ENCODE data around the gene NTSR2. TPM values are rescaled to one million over a fixed set of nuclear protein-coding genes. Genes with fewer than 3 reads are reported as not detected.

NTSR2 gene
- total and polyA plus RNA-seq, 8 donors = not detected

DNA sequence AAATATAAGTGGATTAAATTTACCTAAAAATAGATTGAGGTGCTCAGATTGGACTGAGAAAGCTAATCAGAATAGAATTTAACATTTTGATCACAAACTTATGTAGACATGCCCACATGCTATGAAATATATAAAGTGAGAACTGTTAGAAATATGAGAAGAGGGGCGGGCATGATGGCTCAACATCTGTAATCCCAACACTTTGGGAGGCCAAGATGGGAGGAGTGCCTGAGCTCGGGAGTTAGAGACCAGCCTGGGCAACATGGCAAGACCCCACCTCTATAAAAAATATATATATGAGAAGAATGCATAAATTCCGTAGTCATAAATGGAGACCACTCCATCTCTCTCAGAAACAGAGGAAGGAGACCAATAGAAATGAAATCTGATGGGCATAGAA is 25.7 kb downstream of the NTSR2 start:
- Histone ChIP-seq H3K27ac (no peak overlapping the region), H3K9me3 (no peaks in the 10 kb centered on the region), H3K4me3 (no peak overlapping the region), H3K27me3 (no peaks in the 10 kb centered on the region), H3K4me1 (no peaks in the 10 kb centered on the region), H3K36me3 (no peaks in the 10 kb centered on the region)
- DNase-seq (no peak), ATAC-seq (no peak), FAIRE-seq (no peak)
- WGBS, 2 donors = 78 to 86% methylated on average over 3 of the region's 3 CpGs
- TF ChIP-seq, protein P1, sequence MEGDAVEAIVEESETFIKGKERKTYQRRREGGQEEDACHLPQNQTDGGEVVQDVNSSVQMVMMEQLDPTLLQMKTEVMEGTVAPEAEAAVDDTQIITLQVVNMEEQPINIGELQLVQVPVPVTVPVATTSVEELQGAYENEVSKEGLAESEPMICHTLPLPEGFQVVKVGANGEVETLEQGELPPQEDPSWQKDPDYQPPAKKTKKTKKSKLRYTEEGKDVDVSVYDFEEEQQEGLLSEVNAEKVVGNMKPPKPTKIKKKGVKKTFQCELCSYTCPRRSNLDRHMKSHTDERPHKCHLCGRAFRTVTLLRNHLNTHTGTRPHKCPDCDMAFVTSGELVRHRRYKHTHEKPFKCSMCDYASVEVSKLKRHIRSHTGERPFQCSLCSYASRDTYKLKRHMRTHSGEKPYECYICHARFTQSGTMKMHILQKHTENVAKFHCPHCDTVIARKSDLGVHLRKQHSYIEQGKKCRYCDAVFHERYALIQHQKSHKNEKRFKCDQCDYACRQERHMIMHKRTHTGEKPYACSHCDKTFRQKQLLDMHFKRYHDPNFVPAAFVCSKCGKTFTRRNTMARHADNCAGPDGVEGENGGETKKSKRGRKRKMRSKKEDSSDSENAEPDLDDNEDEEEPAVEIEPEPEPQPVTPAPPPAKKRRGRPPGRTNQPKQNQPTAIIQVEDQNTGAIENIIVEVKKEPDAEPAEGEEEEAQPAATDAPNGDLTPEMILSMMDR (IDR thresholded peaks at IDR 0.05) = no peak
- intact Hi-C loops (cut with DNase I) = no loop called here

DNA sequence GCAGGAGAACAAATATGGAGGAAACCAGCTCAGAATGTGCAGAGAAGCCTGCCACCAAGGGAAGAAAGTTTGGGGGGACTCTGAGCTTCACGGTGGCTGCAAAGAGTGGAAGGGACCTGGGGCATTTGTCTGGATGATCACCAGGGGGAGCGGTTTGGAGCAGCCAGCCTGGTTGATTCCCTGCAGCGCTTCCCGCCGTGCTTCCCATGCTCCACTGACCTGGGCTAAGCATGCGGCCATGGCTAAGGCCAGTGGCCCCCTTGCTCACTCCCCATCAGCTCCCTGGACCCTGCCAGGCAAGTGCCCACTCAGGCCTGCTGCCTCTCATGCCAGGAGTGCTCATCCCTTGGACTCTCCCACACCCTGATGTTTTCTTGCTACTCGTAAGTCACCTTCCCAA is 27.0 kb downstream of the NTSR2 start:
- DNase-seq (no peak), FAIRE-seq (no peak), ATAC-seq (no peak)
- H3K9me3 ChIP-seq = no peaks in the 10 kb centered on the region
- no peak overlapping the region for H3K4me3 ChIP-seq
- no peaks in the 10 kb centered on the region for H3K27me3 ChIP-seq
- WGBS, 2 donors = 82 to 85% methylated on average over 7 of the region's 7 CpGs
- H3K4me1 ChIP-seq = no peaks in the 10 kb centered on the region
- intact Hi-C loops (cut with DNase I) = no loop called here
- H3K36me3 ChIP-seq = no peaks in the 10 kb centered on the region
- TF ChIP-seq, protein P1 (IDR thresholded peaks at IDR 0.05) = no peak
- no peak overlapping the region for H3K27ac ChIP-seq

DNA sequence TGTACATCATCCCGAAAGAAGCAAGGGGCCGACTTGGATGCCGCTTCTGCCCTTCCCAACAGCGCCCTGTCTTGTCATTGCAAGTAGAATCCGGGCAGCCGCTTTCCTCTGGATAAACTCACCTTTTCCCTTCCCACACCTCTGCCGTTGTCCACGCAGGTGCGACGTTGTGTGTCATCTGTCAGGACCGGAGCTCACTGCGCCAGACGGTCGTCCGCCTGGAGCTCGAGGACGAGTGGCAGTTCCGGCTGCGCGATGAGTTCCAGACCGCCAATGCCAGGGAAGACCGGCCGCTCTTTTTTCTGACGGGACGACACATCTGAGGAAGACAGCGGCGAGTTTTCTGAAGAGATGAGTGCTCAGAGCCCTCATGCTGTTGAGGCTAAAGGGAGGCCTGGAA is 29.9 kb downstream of the NTSR2 start:
- TF ChIP-seq, protein P1 (IDR thresholded peaks at IDR 0.05) = no peak
- FAIRE-seq (no peak), ATAC-seq (no peak), DNase-seq (no peak)
- no peaks in the 10 kb centered on the region for H3K4me1 ChIP-seq
- H3K27me3 ChIP-seq = no peaks in the 10 kb centered on the region
- no peak overlapping the region for H3K27ac ChIP-seq
- H3K9me3 ChIP-seq = no peaks in the 10 kb centered on the region
- no peaks in the 10 kb centered on the region for H3K36me3 ChIP-seq
- no peak overlapping the region for H3K4me3 ChIP-seq
- intact Hi-C loops (cut with DNase I) = no loop called here
- 93 to 96% methylated on average over 27 of the region's 27 CpGs for WGBS, 2 donors

DNA sequence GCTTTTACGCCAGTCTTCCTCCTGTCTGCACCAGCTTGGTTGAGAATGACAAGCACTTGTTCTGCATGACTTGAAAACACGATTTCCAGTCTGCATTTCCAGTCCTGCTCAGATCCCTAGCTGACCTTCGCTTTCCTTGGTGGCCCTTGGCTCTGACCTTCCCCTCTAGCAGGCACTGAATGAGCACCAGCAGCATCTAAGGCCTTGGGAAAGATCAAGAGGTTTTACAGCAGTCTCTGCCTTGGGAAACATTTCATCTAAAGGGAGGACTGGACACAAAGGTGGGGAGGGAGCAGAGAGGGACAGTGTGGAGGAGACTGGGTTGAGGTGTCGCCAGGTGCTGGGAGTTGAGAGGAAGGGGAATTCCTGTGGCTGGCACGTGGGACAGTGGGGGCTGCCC is 30.5 kb downstream of the NTSR2 start:
- no peak for FAIRE-seq
- TF ChIP-seq, protein P1 (IDR thresholded peaks at IDR 0.05) = no peak

DNA sequence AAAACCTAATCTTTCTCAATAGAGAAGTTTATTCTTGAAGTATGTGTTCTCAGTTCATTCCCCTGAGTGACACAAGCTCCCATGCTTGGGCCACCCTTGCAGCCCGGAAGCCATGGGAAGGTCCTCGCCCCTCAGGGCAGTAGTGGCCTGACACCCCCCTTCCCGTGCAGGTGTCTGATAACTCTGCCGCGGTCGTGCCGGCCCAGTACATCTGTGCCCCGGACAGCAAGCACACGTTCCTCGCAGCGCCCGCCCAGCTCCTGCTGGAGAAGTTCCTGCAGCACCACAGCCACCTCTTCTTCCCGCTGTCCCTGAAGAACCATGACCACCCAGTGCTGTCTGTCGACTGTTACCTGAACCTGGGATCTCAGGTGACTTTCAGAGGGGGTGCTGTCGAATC is 32.4 kb downstream of the NTSR2 start:
- no peak overlapping the region for H3K27ac ChIP-seq
- H3K4me3 ChIP-seq = no peak overlapping the region
- no peaks in the 10 kb centered on the region for H3K27me3 ChIP-seq
- FAIRE-seq = no peak
- TF ChIP-seq, protein P1 (IDR thresholded peaks at IDR 0.05) = no peak
- intact Hi-C loops (cut with DNase I) = no loop called here
- WGBS, 2 donors = 86 to 92% methylated on average over 15 of the region's 15 CpGs
- no peak for DNase-seq
- no peak for ATAC-seq
- no peaks in the 10 kb centered on the region for H3K36me3 ChIP-seq
- H3K4me1 ChIP-seq = no peaks in the 10 kb centered on the region
- H3K9me3 ChIP-seq = no peaks in the 10 kb centered on the region

More for the DNA sequence above, 30.5 kb downstream of the NTSR2 start:
- intact Hi-C loops (cut with DNase I) = no loop called here
- Histone ChIP-seq H3K36me3 (no peaks in the 10 kb centered on the region), H3K4me1 (no peaks in the 10 kb centered on the region), H3K4me3 (no peak overlapping the region), H3K27ac (no peak overlapping the region), H3K27me3 (no peaks in the 10 kb centered on the region), H3K9me3 (no peaks in the 10 kb centered on the region)
- WGBS, 2 donors = 79 to 91% methylated on average over 5 of the region's 5 CpGs
- no peak for ATAC-seq
- DNase-seq = no peak
